NOMO-1 (cell line): ENCODE measurements around the gene ZNF827.

Source experiments
- DNase-seq, 2 experiments: peaks; one replicate each; lab custom pipeline; 2025; ENCODE audit not compliant: unreplicated experiment in 2 of 2; lab: John Stamatoyannopoulos, UW

ZNF827 gene

DNA sequence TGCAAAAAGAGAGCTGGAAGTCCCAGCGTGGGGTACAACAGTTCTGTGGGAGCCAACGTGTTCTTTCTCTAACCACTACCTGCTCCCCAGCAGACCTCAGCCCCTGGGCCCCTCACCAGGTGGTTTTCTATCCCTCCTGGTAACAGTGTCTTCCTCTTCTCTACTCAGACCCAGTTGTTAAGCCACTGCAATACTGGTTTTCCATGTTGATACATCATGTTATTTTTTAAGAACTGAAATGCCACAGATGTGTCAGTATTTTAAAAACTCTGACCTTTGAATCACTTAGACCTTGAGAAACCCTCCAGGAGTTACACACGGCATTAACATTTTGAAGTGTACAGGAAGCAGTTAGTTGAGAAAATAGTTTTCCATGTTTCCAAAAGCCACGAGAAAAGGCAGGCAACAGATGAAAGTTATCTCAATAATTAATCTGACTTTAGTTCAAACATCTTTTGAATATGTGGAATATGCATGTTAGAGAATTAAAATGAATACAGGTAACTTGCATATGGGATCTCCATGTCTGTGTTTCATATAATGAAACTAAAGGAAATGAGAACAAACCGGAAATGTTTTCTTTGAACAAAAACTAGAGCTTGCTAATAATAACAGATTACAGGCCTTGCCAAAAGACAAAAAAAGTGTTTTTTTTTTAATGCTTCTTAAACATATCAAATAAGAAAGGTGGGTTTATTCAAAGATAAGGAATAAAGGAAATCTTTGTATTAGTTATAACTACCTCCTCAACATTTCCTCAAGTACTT, 108.8 kb downstream of the ZNF827 start:
- no peak for DNase-seq

- DNase-seq, result no peak
Measured at GRCh38 chr4:145828802-145829485, 109.7 kb downstream of the ZNF827 start.

- DNase-seq, result no peak
Measured at GRCh38 chr4:145827885-145828284, 110.7 kb downstream of the ZNF827 start.

GRCh38 chr4:145825255-145825654, 113.4 kb downstream of the ZNF827 start:
- DNase-seq, result no peak

GRCh38 chr4:145824463-145824862, 114.2 kb downstream of the ZNF827 start:
- no peak for DNase-seq

DNA sequence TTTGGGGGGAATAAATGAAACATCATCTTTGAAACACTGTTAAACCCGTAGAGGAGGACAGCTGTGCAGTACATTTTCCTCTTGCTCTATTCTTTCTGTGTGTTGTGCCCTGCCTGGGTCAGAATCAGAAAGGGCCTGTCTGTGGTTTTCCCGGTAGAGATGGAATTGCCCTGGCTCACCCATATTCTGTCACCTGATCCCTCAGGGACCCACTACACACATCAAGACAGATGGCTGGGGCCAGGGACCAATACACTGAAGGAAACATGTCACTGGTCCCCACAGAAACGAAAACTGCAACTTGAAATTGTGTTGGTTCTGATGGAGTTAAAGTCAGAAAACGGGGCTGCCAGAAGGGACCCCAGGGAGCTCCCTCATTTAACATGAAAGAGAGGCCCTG, 114.9 kb downstream of the ZNF827 start:
- no peak for DNase-seq

GRCh38 chr4:145822581-145822980, 116.0 kb downstream of the ZNF827 start:
- DNase-seq, result no peak

DNA sequence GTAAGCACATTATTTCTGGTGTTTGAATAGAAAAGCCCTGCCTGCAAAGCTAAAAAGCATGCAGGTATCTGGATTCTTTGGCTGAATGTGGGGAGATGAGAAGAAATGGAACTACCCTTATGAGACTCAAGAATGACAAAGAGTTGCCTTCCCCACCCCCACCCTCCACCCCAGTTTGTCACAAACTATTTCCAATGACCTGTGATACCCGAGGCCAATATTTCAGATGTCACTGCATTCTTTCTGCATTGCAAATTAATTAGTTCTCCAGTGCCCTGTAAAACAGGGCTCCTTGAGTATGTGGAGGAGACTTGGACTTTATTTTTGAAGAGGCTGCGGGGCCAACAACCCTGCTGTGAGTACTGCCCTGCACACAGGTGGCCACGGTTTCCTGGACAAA, 116.4 kb downstream of the ZNF827 start:
- no peak for DNase-seq

DNA sequence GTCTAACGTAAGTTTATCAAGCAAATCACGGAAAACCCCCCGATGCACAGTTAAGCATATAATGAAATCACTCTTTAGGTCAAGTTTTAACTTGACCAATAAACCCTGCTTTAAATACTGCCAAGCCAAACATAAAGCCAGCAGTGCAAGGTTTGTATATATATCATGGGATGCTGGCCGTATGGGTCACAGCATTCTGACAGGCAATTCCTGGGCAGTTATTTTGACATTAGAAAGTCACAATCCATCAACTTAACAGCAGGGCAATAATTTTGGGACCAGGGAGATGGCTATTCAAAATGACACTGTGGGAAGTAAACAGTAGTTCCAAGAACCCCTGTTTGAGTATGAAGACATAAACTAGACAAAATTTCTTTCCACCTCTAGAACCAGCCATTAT, 116.9 kb downstream of the ZNF827 start:
- no peak for DNase-seq

DNA sequence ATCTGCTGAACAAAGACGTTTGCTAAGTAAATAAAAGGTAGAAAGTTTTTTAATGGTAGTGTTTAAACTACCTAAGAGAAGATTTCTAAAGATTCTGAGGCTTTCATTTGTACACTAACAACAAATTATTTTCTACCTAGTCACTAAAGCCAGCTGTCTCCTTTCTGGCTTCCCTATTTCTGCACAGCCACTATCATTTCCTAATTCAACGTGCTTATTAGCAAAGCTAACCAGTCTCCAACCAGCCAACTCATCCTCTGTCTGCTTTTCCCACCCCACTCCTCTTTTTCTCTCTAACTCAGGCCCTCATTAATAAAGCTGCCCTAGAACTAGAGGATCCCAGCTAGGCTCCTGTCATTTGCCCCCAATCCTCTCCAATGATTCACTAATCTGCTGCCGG, 118.2 kb downstream of the ZNF827 start:
- DNase-seq, result peak; percentile 51 to 74

GRCh38 chr4:145819853-145820181, 118.8 kb downstream of the ZNF827 start:
- DNase-seq, result no peak

DNA sequence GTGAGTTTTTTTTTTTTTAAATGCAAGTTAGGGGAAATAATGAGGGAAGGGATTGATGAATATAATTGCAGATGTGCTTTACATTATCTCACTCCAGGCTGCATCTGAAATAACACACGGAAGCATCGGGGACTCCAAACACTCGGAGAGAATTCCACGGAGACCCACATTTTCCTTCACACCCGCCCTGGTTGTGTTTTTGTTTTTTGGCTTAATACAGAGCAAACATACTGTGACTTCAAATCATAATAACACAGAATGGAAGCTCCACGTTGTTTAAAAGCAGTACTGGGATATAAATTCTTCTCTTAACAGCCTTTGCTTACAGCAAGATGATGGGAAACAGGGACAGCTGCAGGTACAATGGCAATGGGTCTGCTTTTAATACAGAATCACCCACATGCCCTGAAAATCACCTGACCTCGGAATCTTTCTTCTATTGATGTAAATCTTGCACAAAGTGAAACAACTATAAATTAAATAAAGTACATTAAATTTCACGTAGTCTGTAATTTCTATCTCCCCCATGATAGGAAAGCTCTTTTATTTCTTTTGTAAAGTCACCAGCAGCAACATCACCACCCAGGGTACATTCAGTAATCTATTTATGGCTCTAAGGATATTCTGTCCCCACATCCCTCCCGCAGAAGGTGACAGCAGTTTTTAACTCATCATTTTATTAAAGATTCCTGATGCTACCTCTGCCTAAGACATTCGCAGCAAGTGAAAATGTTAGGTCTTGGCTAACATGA, 119.3 kb downstream of the ZNF827 start:
- DNase-seq, result no peak

- DNase-seq, result no peak
Measured at GRCh38 chr4:145818011-145818410, 120.6 kb downstream of the ZNF827 start.

DNA sequence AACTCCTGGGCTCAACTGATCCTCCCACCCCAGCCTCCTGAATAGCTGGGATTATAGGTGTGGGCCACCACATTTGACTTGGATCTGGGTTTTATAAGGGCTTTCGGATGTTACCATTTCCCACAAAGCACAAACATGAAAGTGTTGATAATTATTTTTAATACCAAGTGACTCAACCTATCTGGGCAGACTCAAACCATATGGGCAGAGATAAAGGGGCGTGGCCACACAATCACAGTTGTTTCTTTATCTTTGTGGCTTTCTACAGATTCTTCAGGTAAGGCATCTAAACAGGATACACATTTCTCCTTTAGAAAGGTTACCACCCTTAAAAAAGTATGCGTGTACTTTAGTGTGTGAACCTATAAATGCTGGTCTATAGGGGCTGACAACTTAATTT, 122.5 kb downstream of the ZNF827 start:
- DNase-seq, result no peak

GRCh38 chr4:145815626-145816025, 123.0 kb downstream of the ZNF827 start:
- DNase-seq, result no peak

GRCh38 chr4:145815027-145815612, 123.5 kb downstream of the ZNF827 start:
- no peak for DNase-seq

GRCh38 chr4:145814246-145814645, 124.4 kb downstream of the ZNF827 start:
- DNase-seq, result no peak

- no peak for DNase-seq
Measured at GRCh38 chr4:145812919-145813318, 125.7 kb downstream of the ZNF827 start.

GRCh38 chr4:145808848-145809512, 129.6 kb downstream of the ZNF827 start:
- no peak for DNase-seq

- peak in 1 of 2 experiments; percentile 13 for DNase-seq
Measured at GRCh38 chr4:145808021-145808650, 130.5 kb downstream of the ZNF827 start.
